Large intestine (tissue), 3 donors: ENCODE data around the gene SLC2A13. TPM values are rescaled to one million over a fixed set of nuclear protein-coding genes. Genes with fewer than 3 reads are reported as not detected.
"Not testable (repeated sequence)": the region's sequence is repeated elsewhere in the genome, so short reads cannot be mapped to it uniquely, and the experiment has no call there.

Experiments used
- DNase-seq, 2 donors: peaks; one replicate each; pipeline versions ENCODE4 v3.0.0 to v3.0.0-alpha.2; 2013
- H3K27ac ChIP-seq: one replicate; pipeline ENCODE4 v1.5.1; 2013; ENCODE audit warnings: low read length
- H3K27me3 ChIP-seq: 2 replicates; pipeline ENCODE4 v1.6.1; 2013; ENCODE audit warnings: low read length; ENCODE audit not compliant: control insufficient read depth, insufficient read depth
- H3K36me3 ChIP-seq: 2 replicates; pipeline ENCODE4 v1.6.1; 2013; ENCODE audit warnings: low read length; ENCODE audit not compliant: control insufficient read depth, insufficient read depth
- H3K4me1 ChIP-seq: one replicate; pipeline ENCODE4 v1.6.1; 2013; ENCODE audit warnings: low read length; ENCODE audit not compliant: control insufficient read depth, insufficient read depth
- H3K4me3 ChIP-seq: one replicate; pipeline ENCODE4 v1.5.1; 2013; ENCODE audit warnings: low read length
- H3K9me3 ChIP-seq: one replicate; pipeline ENCODE4 v1.6.1; 2013; ENCODE audit warnings: mild to moderate bottlenecking, low read depth, low read length, moderate library complexity; ENCODE audit not compliant: control insufficient read depth
- WGBS: methylation state at CpG from one replicate; pipeline ENCODE4 v1.1.5; 2013; ENCODE audit warnings: low lambda C conversion rate; ENCODE audit not compliant: insufficient coverage; 5-methylcytosine and 5-hydroxymethylcytosine counted together
- polyA plus RNA-seq: library from polyadenylated mRNA; unstranded; fragments of 120-200 nt; gene quantifications from one replicate; pipeline ENCODE4 v1.2.1, GENCODE V29; 2013

The SLC2A13 gene
- polyA plus RNA-seq, 1 donor, result 21.4 TPM

DNA sequence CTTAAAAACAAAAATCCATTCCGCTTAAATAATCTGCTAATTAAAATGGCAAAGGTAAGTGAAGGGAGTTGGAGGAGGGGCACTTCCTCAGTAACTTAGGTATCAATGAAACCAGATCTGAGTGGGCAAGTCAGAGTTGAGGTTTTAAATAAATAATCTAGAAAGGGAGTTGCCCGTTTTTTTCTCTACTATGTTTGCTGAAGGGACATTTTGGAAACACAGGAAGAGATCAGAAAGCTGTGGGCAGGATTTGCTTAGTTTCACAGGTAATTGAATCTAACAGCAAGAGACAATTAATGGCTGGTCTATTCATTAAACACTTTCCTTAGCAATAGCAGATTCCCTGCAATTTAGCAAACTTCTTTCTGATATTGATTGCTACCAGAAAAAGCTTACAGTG, 300.2 kb downstream of the SLC2A13 start:
- no peaks in the 10 kb centered on the region for H3K4me1 ChIP-seq
- no peaks in the 10 kb centered on the region for H3K9me3 ChIP-seq
- H3K27ac ChIP-seq, result no peak overlapping the region
- no peak overlapping the region for H3K4me3 ChIP-seq
- no peaks in the 10 kb centered on the region for H3K27me3 ChIP-seq
- no peaks in the 10 kb centered on the region for H3K36me3 ChIP-seq
- DNase-seq, result no peak
- WGBS, result 53% methylated on average over 2 of the region's 2 CpGs

- H3K4me3 ChIP-seq, result no peak overlapping the region
- WGBS, result 33% methylated on average over 1 of the region's 4 CpGs
- no peaks in the 10 kb centered on the region for H3K27me3 ChIP-seq
- no peaks in the 10 kb centered on the region for H3K36me3 ChIP-seq
- H3K9me3 ChIP-seq, result no peaks in the 10 kb centered on the region
- no peak for DNase-seq
- H3K4me1 ChIP-seq, result no peaks in the 10 kb centered on the region
- no peak overlapping the region for H3K27ac ChIP-seq
Measured at GRCh38 chr12:39804898-39805297, 301.0 kb downstream of the SLC2A13 start.

- Histone ChIP-seq H3K27me3 (no peaks in the 10 kb centered on the region), H3K27ac (no peak overlapping the region), H3K9me3 (no peaks in the 10 kb centered on the region), H3K4me1 (no peaks in the 10 kb centered on the region), H3K4me3 (no peak overlapping the region), H3K36me3 (no peaks in the 10 kb centered on the region)
- DNase-seq, result no peak
- no CpG with 5 or more reads among the region's 1 CpG for WGBS
Measured at GRCh38 chr12:39804479-39804878, 301.4 kb downstream of the SLC2A13 start.

- Histone ChIP-seq H3K9me3 (no peaks in the 10 kb centered on the region), H3K27me3 (no peaks in the 10 kb centered on the region), H3K36me3 (no peaks in the 10 kb centered on the region), H3K4me1 (no peaks in the 10 kb centered on the region), H3K27ac (no peak overlapping the region), H3K4me3 (no peak overlapping the region)
- WGBS, result 50% methylated on average over 1 of the region's 2 CpGs
- DNase-seq, result no peak
Measured at GRCh38 chr12:39803151-39803550, 302.7 kb downstream of the SLC2A13 start.

DNA sequence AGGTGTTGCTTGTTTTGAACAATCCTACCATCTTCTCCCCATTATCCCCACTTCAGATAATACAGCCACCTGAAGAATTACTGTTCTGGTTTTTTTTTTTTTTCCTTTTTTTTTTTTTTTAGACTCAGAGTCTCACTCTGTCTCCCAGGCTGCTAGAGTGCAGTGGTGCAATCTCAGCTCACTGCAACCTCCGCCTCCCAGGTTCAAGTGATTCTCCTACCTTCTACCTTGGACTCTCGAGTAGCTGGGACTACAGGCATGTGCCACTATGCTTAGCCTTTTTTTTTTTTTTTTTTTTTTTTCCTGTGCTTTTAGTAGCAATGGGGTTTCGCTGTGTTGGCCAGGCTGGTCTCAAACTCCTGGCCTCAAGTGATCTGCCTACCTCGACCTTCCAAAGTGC, 306.9 kb downstream of the SLC2A13 start:
- no peaks in the 10 kb centered on the region for H3K36me3 ChIP-seq
- no peaks in the 10 kb centered on the region for H3K9me3 ChIP-seq
- no peaks in the 10 kb centered on the region for H3K27me3 ChIP-seq
- no peaks in the 10 kb centered on the region for H3K4me1 ChIP-seq
- H3K27ac ChIP-seq, result no peak overlapping the region
- no peak for DNase-seq
- H3K4me3 ChIP-seq, result no peak overlapping the region
- no CpG with 5 or more reads among the region's 4 CpGs for WGBS

GRCh38 chr12:39798429-39798828, 307.5 kb downstream of the SLC2A13 start:
- DNase-seq, result no peak
- no peaks in the 10 kb centered on the region for H3K36me3 ChIP-seq

GRCh38 chr12:39795481-39795880, 310.4 kb downstream of the SLC2A13 start:
- Histone ChIP-seq H3K27me3 (no peaks in the 10 kb centered on the region), H3K9me3 (no peaks in the 10 kb centered on the region), H3K4me3 (no peak overlapping the region), H3K27ac (no peak overlapping the region), H3K36me3 (no peaks in the 10 kb centered on the region), H3K4me1 (no peaks in the 10 kb centered on the region)
- no CpG with 5 or more reads among the region's 2 CpGs for WGBS
- DNase-seq, result no peak

More at GRCh38 chr12:39798429-39798828, 307.5 kb downstream of the SLC2A13 start:
- Histone ChIP-seq H3K4me1 (no peaks in the 10 kb centered on the region), H3K4me3 (no peak overlapping the region), H3K9me3 (no peaks in the 10 kb centered on the region), H3K27me3 (no peaks in the 10 kb centered on the region), H3K27ac (no peak overlapping the region)
- no CpG with 5 or more reads among the region's 5 CpGs for WGBS

DNA sequence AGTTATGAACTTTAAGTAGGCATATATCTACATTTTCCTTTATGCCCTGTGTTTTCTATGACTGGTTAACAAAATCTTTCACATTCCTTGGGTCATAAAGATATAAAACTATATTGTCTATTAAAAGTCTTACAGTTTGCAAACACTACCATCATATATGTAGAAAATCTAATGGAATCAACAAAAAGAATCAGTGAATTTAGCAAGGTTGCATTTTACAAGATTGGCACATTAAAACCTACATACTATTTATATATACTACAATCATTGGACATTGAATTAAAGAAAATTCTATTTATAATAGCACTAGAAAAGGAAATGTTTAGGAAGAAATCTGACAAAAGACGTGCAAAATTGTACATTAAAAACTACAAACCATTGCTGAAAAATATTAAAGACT, 312.9 kb downstream of the SLC2A13 start:
- Histone ChIP-seq H3K36me3 (no peaks in the 10 kb centered on the region), H3K9me3 (no peaks in the 10 kb centered on the region), H3K4me3 (no peak overlapping the region), H3K4me1 (no peaks in the 10 kb centered on the region), H3K27ac (no peak overlapping the region), H3K27me3 (no peaks in the 10 kb centered on the region)
- 83% methylated on average over 1 of the region's 1 CpG for WGBS
- DNase-seq, result no peak

- DNase-seq, result no peak
- no peaks in the 10 kb centered on the region for H3K36me3 ChIP-seq
- H3K9me3 ChIP-seq, result no peaks in the 10 kb centered on the region
- 90% methylated on average over 2 of the region's 2 CpGs for WGBS
- no peaks in the 10 kb centered on the region for H3K4me1 ChIP-seq
- H3K4me3 ChIP-seq, result no peak overlapping the region
- H3K27me3 ChIP-seq, result no peaks in the 10 kb centered on the region
- H3K27ac ChIP-seq, result no peak overlapping the region
Measured at GRCh38 chr12:39788239-39788638, 317.6 kb downstream of the SLC2A13 start.

DNA sequence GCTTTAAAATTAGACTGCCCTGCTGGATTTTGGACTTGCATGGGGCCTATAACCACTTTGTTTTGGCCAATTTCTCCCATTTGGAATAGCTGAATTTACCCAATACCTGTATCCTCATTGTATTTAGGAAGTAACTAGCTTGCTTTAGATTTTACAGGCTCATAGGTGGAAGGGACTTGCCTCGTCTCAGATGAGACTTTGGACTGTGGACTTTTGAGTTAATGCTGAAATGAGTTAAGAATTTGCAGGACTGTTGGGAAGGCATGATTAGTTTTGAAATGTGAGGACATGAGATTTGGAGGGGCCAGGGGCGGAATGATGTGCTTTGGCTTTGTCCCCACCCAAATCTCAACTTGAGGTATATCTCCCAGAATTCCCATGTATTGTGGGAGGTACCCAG, 320.1 kb downstream of the SLC2A13 start:
- 67% methylated on average over 1 of the region's 2 CpGs for WGBS

GRCh38 chr12:39782026-39782545, 323.8 kb downstream of the SLC2A13 start:
- H3K9me3 ChIP-seq, result no peaks in the 10 kb centered on the region
- 89% methylated on average over 3 of the region's 7 CpGs for whole genome bisulfite sequencing
- H3K4me1 ChIP-seq, result no peaks in the 10 kb centered on the region
- H3K27ac ChIP-seq, result no peak overlapping the region
- no peaks in the 10 kb centered on the region for H3K36me3 ChIP-seq
- DNase-seq, result no peak
- no peaks in the 10 kb centered on the region for H3K27me3 ChIP-seq
- H3K4me3 ChIP-seq, result no peak overlapping the region

More for the DNA sequence above, 320.1 kb downstream of the SLC2A13 start:
- H3K4me3 ChIP-seq, H3K9me3 ChIP-seq, H3K27ac ChIP-seq, H3K36me3 ChIP-seq, H3K27me3 ChIP-seq, H3K4me1 ChIP-seq, DNase-seq: not testable (repeated sequence)
